ENCODE measurements around the gene FASTKD1.
"Not testable (repeated sequence)": the region's sequence is repeated elsewhere in the genome, so short reads cannot be mapped to it uniquely, and the experiment has no call there.

The FASTKD1 gene, protein sequence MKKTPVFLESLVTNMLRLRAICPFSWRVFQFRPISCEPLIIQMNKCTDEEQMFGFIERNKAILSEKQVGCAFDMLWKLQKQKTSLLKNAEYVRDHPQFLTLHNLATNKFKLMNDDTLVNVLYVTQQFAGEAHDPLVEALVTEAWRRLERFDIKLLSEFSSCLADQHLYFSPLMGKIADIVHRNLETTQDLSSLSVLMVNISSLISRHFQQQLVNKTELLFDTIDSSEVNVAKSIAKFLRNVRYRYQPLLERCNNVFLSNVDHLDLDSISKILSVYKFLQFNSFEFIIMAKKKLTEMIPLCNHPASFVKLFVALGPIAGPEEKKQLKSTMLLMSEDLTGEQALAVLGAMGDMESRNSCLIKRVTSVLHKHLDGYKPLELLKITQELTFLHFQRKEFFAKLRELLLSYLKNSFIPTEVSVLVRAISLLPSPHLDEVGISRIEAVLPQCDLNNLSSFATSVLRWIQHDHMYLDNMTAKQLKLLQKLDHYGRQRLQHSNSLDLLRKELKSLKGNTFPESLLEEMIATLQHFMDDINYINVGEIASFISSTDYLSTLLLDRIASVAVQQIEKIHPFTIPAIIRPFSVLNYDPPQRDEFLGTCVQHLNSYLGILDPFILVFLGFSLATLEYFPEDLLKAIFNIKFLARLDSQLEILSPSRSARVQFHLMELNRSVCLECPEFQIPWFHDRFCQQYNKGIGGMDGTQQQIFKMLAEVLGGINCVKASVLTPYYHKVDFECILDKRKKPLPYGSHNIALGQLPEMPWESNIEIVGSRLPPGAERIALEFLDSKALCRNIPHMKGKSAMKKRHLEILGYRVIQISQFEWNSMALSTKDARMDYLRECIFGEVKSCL

GRCh38 chr2:169573160-169573973 lies at the start of gene FASTKD1:
TSS of gene FASTKD1 (minus strand) at chr2:169573865. CDS start at chr2:169572029, 1,836 bp downstream.
- peak; percentile 51 to 67 for DNase-seq (ENCODE audit: low read depth in 2 of 2)

GRCh38 chr2:169623235-169623634 lies 49.6 kb upstream of the FASTKD1 start:
- no peak for DNase-seq (ENCODE audit: low read depth in 2 of 2)

DNA sequence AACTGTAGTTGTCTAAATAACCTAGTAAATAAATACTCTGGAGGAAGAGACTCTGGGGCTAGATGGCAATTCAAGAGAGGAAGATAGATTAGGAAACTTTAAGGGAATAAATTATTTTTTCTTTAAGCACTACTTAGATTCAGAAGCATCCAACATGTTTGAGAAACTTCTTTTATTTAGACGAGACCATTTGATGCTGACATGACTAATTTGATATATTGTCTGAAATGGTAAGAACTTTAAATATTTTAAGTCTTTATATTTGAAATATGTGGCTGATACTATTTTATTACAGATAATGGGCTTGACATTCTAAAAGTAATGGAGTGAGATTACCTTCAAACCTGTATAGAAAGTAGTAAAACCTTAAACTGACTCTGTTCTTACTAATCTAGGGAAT lies 46.8 kb upstream of the FASTKD1 start:
- no peak for DNase-seq (ENCODE audit: low read depth in 2 of 2)

DNA sequence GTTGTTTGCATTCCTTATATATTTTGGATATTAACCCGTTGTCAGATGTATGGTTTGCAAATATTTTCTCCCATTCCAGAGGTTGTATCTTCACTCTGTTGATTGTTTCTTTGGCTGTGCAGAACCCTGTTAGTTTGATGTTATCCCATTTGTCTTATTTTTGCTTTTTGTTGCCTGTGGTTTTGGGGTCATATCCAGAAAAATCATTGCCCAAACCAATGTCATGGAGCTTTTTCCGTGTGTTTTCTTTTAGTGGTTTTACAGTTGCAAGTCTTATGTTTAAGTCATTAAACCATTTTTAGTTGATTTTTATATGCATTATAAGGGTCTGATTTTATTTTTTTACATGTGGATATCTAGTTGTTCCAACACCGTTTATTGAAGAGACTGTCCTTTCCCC lies 46.3 kb upstream of the FASTKD1 start:
- no peak for DNase-seq (ENCODE audit: low read depth in 2 of 2)

DNA sequence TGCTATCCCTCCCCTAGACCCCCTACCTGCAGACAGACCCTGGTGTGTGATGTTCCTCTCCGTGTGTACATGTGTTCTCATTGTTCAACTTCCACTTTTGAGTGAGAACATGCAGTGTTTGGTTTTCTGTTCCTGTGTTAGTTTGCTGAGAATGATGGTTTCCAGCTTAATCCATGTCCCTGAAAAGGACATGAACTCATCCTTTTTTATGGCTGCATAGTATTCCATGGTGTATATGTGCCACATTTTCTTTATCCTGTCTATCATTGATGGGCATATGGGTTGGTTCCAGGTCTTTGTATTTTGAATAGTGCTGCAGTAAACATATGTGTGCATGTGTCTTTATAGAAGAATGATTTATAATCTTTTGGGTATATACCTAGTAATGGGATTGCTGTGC lies 42.3 kb upstream of the FASTKD1 start:
- DNase-seq (ENCODE audit: low read depth in 2 of 2): not testable (repeated sequence)

DNA sequence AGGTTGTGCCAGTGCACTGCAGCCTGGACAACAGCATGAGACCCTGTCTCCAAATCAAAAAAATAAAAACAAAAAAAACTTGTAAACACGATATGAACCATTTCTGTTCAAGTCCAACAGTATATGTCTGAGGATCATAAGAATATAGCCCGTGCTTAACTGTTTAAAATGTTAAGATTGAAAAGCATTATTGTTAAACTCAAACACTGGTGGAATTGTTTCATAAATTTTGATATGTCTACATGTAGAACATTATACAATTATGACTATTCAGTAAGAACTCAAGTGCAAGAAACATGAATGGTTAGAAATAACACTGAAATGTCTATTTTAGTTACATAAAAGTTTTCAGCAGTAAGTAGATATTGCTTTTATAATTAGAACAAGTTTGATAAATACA lies 40.2 kb upstream of the FASTKD1 start:
- DNase-seq (ENCODE audit: low read depth in 2 of 2): no peak

DNA sequence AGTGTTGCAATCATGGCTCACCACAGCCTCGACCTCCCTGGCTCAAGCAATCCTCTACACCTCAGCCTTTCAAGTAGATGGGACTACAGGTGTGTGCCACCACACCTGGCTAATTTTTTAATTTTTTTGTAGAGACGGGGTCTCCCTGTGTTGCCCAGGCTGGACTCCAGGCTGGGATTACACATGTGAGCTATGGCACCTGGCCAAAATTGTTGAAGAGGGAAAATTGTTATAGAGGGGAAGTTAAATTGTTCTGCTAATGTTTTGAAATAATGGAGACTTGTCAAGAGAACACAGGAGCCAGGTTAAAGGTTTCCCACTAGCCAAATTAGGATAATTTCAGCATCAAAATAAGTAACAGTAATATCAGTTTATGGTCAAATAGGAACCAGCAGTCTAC lies 35.6 kb upstream of the FASTKD1 start:
- no peak for DNase-seq (ENCODE audit: low read depth in 2 of 2)

- DNase-seq (ENCODE audit: low read depth in 2 of 2): no peak
Observed at GRCh38 chr2:169599568-169599967, 25.9 kb upstream of the FASTKD1 start.

DNA sequence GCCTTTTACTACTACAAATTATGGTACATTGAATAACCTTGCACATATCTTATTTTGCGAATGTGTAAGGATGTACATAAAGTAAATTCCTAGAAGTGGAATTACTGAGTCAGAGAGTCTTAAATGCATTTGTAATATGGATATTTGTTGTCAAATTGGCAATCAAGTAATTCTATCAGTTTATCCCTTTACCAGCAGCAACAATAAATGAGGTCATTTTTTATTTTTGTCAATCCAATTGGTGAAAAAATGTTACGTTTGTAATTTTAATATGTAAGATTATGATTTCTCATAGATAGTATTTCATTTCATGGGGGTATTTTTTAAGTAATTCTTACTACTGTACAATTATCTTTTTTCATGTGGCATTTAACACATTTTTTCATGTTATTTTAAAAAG lies 25.3 kb upstream of the FASTKD1 start:
- DNase-seq (ENCODE audit: low read depth in 2 of 2): no peak

DNA sequence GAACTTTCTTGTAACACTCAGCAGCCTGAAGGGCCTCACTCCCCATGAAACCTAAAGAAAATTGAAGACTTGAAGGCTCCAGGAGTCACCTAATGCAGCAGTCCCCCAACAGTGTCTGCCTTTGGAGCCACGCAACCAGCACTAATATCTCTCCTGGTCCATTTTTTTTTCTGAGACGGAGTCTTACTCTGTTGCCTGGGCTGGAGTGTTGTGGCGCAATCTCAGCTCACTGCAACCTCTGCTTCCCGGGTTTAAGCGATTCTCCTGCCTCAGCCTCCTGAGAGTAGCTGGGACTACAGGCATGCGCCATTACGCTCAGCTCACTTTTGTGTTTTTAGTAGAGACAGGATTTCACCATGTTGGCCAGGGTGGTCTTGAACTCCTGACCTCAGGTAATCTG lies 22.9 kb upstream of the FASTKD1 start:
- not testable (repeated sequence) for DNase-seq (ENCODE audit: low read depth in 2 of 2)

- DNase-seq (ENCODE audit: low read depth in 2 of 2): no peak
Observed at GRCh38 chr2:169590804-169591203, 17.1 kb upstream of the FASTKD1 start.

GRCh38 chr2:169585673-169586072 lies 12.0 kb upstream of the FASTKD1 start:
- DNase-seq (ENCODE audit: low read depth in 2 of 2): no peak

GRCh38 chr2:169584005-169584877 lies 10.6 kb upstream of the FASTKD1 start, which contains the start of gene PPIG:
TSS of gene PPIG (plus strand) at chr2:169584351. CDS start at chr2:169604042, 19,691 bp downstream.
- DNase-seq (ENCODE audit: low read depth in 2 of 2): peak; percentile 49 to 68

- DNase-seq (ENCODE audit: low read depth in 2 of 2): no peak
Observed at GRCh38 chr2:169583518-169583917, 9.9 kb upstream of the FASTKD1 start.

DNA sequence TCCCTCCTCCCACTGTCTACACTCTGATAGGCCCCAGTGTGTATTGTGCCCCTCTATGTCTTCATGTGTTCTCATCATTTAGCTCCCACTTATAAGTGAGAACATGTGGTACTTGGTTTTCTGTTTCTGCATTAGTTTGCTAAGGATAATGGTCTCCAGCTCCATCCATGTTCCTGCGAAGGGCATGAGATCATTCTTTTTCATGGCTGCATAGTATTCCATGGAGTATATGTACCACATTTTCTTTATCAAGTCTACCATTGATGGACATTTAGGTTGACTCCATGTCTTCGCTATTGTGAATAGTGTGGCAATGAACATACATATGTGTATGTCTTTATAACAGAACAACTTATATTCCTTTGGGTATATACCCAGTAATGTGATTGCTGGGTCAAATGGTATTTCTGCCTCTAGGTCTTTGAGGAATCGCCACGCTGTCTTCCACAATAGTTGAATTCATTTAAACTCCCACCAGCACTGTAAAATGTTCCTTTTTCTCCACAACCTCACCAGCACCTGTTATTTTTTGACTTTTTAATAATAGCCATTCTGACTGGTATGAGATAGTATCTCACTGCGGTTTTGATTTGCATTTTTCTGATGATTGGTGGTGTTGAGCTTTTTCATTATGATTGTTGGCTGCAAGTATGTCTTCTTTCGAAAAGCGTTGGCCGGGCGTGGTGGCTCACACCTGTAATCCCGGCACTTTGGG lies 9.0 kb upstream of the FASTKD1 start:
- DNase-seq (ENCODE audit: low read depth in 2 of 2): not testable (repeated sequence)

- DNase-seq (ENCODE audit: low read depth in 2 of 2): no peak
Observed at GRCh38 chr2:169579044-169579443, 5.4 kb upstream of the FASTKD1 start.

- not testable (repeated sequence) for DNase-seq (ENCODE audit: low read depth in 2 of 2)
Observed at GRCh38 chr2:169575264-169575663, 1.6 kb upstream of the FASTKD1 start.

DNA sequence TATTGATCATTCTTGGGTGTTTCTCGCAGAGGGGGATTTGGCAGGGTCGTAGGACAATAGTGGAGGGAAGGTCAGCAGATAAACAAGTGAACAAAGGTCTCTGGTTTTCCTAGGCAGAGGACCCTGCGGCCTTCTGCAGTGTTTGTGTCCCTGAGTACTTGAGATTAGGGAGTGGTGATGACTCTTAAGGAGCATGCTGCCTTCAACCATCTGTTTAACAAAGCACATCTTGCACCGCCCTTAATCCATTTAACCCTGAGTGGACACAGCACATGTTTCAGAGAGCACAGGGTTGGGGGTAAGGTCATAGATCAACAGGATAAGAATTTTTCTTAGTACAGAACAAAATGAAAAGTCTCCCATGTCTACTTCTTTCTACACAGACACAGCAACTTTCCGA lies 874 bp upstream of the FASTKD1 start:
- not testable (repeated sequence) for DNase-seq (ENCODE audit: low read depth in 2 of 2)

DNA sequence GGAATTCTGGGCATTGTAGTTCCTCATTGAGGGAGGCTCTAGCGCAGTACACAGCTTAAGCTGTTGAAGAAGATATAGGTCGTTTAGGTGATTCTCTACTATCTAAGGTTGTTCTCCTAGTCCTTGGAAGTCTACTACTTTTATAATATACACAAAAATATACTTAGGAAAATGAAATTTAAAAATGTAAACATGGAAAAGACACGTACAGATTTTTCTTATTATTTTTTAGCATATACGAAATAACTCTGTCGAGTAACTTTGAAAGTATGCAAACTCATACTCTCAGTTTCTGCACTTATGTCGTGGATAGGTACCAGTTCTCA lies 272 bp upstream of the FASTKD1 start:
- DNase-seq (ENCODE audit: low read depth in 2 of 2): no peak

DNA sequence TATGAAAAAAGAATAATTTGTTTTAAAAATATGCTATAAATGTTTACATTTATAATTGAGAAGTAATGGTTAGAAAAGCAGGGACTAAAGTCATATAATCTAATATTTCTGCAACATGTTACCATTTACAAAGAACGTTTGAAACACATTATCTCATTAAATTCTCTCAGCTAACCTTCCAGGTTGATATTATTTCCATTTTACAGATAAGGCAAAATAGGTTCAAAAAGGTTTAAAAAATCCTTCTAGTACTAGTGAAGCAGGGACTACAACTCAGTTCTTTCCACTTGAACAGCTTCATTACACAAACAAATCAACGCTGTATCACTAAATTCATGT lies 875 bp downstream of the FASTKD1 start:
- DNase-seq (ENCODE audit: low read depth in 2 of 2): no peak

- no peak for DNase-seq (ENCODE audit: low read depth in 2 of 2)
Observed at GRCh38 chr2:169572189-169572588, 1.5 kb downstream of the FASTKD1 start.
